H54 (cell line): ENCODE measurements around the gene FBN1.

ENCODE experiments used
- DNase-seq: peaks from one replicate; pipeline ENCODE4 v3.0.0; 2011; ENCODE audit warnings: low spot score, mixed read lengths; ENCODE audit not compliant: insufficient read length
- FAIRE-seq: peaks from 3 replicates; lab custom pipeline; 2011; peaks lifted over from hg19 to GRCh38; lab: Jason Lieb, UNC
- POLR2A ChIP-seq: IDR thresholded peaks from 2 replicates; pipeline ENCODE4 v1.6.1; 2011; ENCODE audit warnings: low read depth, mild to moderate bottlenecking, low read length

FBN1 gene

DNA sequence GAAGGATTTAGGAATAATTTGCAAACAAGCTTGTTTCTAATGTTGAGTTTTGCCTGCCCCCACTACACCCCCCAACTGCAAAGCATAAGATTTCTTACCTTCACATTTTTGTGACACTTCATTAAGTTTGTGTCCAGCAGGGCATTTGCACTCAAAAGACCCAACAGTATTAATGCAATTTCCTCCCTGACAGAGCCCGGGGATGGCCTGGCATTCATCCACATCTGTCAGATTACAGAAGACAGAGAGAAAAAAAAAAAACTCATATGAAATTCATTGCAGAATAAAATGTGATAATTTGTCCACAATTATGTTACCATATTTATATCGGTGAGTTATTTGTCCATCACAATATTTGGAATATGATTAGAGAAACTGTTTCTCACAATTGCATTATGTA lies 111.5 kb downstream of the FBN1 start:
- FAIRE-seq (no peak), DNase-seq (no peak)
- TF ChIP-seq POLR2A: no peak

- TF ChIP-seq POLR2A: no peak
- DNase-seq: no peak
- no peak for FAIRE-seq
Measured at GRCh38 chr15:48532946-48533345, 112.6 kb downstream of the FBN1 start.

DNA sequence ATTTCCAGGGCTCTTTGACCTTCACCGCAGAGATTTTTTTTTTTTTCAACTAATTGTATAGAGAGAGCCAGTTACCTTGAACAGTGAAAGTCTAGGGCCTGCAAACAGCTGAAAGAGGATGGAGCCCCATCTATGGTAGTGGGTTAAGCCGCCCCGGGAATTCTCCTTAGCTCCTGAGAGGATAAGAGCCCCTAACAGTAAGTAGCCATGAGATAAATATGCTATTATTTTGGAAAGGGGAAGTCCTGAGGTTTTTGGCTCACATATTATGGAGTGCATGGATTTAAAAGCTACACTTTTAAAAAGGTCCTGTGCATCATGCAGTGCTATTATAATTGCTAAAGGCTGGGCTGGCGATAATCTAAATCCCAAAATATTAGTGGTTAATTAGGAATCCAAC lies 115.0 kb downstream of the FBN1 start:
- TF ChIP-seq POLR2A: no peak
- no peak for DNase-seq
- no peak for FAIRE-seq

GRCh38 chr15:48528921-48529320 lies 116.6 kb downstream of the FBN1 start:
- FAIRE-seq (no peak), DNase-seq (no peak)
- TF ChIP-seq POLR2A: no peak

GRCh38 chr15:48527517-48527916 lies 118.0 kb downstream of the FBN1 start:
- FAIRE-seq (no peak), DNase-seq (no peak)
- no peak for TF ChIP-seq POLR2A

GRCh38 chr15:48522911-48523310 lies 122.6 kb downstream of the FBN1 start:
- no peak for FAIRE-seq
- TF ChIP-seq POLR2A: no peak
- no peak for DNase-seq

DNA sequence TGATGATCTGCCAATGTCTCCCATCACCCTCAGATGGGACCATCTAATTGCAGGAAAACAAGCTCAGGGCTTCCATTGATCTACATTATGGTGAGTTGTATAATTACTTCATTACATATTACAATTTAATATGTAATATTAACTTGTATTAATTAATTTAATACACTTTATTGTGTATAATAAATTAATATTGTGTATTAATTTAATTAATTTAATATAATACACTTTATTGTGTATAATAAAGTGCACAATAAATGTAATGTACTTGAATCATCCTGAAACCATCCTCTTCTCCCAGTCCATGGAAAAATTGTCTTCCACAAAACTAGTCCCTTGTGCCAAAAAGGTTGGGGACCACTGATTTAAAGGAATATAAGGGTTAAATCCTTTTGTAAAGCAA lies 123.4 kb downstream of the FBN1 start:
- no peak for DNase-seq
- no peak for TF ChIP-seq POLR2A
- no peak for FAIRE-seq

DNA sequence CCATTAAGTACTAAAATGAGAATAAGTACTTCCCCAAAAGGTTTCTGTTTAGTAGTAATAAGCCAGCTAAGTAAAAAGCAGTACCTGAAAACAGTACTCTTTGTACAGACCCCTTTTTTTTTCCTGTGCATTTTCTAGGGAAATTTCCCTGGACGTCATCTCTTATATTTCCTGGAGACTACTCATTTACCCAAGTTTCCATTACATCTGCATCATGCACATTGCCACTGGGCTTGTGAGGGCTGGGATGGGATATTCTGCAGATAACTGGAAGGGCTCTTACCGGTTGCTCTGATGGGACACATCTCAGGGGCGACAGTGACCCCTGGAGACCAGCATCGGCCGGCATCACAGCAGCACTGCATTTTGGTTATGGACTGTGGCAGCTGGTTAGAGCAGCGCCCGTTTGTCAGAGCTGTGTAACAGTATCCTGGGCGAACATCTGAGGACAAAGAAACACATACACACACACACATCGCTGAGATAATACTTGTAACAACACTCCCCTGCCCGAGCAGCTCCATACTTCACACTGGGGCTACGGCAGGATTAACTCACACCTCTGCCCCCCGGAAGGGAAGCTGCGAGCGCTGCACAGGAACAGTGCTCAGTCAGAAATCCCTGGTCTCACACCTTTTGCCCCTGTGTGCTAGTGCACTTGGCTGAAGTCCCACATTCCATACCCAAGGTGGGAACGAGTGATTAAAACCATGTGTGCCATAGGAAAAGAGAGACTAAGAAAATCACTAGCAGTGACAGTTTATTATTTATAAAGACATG lies 124.9 kb downstream of the FBN1 start:
- FAIRE-seq: no peak
- TF ChIP-seq POLR2A: no peak
- DNase-seq: no peak

DNA sequence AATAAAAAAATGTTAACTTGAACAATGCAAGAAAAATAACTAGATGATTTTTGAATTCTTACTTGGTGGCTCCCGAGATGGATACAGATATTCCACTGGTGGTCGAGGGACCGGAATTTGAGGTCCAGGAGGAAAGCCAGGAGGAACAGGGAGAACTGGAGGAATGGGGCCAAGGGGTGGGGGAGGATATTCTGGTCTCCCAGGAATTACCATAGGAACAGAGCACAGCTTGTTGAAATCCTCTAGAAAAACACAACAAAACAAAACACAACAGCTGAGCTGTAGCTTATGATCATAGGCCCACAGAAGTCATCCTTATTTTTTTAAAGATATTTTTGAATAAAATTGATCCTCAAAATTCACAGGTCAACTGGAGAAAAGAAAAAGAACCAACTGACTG lies 129.4 kb downstream of the FBN1 start:
- FAIRE-seq: no peak
- no peak for DNase-seq
- TF ChIP-seq POLR2A: no peak

GRCh38 chr15:48515500-48515899 lies 130.0 kb downstream of the FBN1 start:
- FAIRE-seq (no peak), DNase-seq (no peak)
- TF ChIP-seq POLR2A: no peak

- DNase-seq (no peak), FAIRE-seq (no peak)
- TF ChIP-seq POLR2A: no peak
Measured at GRCh38 chr15:48514103-48514816, 131.2 kb downstream of the FBN1 start.

DNA sequence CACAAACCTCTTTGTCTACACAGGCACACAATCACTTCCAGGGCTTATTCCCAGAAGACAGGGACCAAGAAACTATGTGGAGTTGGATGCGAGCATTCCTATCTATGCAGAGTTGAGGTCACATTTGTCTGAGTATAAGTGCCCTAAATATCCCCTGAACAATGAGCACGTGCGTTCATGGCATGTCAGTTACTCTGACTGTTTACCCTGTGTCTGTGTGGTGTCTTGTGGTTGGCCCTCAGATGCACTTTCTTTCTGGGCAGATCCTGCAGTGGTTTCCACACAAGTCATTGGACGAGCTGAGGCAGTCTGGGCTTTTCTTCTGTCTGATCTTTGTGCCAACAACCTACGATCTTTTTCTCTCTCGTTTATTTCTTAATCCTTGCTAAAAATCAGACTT lies 134.5 kb downstream of the FBN1 start:
- no peak for TF ChIP-seq POLR2A

DNA sequence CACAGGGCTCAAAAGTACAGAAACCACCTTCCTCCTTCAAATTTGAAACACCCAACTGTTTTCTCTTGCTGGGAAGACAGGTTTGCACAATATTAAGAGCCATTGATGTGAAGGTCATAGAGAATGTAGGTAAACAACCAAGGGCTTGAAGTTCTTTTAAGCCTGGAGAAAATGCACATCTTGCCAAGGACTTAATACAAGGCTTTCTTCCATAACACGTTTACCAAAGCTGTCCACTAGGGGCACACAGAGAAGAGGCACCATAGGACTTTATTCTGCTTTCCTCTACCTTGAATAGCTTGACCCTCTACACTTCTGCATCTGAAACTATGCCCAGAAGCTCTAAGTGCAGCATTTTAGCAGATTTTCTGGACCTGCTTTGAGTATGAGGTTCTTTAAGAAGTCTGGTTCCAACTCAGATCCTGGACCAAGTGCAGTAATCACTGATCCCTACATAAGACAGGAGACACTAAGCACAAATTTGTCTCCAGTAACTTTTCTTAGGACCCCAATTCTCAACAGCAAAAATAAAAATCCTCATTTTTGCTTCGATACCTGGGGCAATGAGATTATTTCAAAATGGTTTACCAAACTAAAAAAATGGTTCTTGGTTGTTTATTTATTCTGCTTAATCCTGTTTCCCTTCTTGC lies 138.0 kb downstream of the FBN1 start:
- DNase-seq: peak; percentile 1

More for the DNA sequence above, 134.5 kb downstream of the FBN1 start:
- DNase-seq (no peak), FAIRE-seq (no peak)

GRCh38 chr15:48505067-48505466 lies 140.4 kb downstream of the FBN1 start:
- FAIRE-seq: no peak
- no peak for TF ChIP-seq POLR2A
- DNase-seq: no peak

More for the DNA sequence above, 138.0 kb downstream of the FBN1 start:
- FAIRE-seq: peak; percentile 88
- no peak for TF ChIP-seq POLR2A
